Measurements from ENCODE around the gene KPNA3.
"Not testable (repeated sequence)": the region's sequence is repeated elsewhere in the genome, so short reads cannot be mapped to it uniquely, and the experiment has no call there.

KPNA3 gene

DNA sequence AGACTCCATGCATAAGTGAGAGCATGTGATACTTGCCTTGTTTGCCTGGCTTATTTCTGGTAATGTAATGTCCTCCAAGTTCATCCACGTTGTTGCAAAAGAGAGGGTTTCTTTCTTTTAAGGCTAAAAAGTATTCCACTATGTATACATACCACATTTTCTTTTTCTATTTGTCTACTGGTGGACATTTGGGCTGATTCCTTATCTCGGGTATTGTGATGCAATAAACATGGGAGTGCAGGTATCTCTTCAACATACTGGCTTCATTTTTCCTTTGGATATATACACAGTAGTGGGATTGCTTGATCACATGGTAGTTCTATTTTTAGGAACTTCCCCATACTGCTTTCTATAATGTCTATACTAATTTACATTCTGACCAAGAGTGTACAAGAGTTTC, 51.6 kb downstream of the KPNA3 start:
- FAIRE-seq, result no peak

DNA sequence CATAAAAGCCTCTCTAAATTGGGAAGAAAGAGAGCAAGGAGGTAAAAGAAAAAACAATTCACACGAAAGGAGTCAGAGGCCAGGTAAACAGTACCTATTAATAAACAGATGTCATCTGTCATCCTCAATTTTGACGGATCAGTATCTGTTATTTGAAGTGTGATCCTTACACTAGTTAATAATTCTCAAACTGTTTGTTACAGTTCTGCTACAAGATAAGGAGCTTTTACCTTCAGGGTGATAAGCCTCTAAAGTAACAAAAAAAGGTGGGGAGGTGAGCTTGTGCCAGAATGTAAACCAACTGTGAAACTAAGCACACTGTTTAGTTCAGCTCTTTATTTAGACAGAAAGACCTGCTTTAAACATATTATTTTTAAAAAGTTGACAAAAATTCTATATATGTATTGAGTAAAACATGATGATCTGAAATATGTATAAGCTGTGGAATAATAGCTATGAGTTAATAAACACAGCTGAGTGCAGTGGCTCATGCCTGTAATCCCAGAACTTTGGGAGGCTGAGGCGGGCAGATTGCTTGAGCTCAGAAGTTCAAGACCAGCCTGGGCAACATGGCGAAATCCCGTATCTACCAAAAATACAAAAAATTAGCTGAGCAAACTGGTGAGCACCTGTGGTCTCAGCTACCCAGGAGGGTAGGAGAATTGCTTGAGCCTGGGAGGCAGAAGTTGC, 52.8 kb downstream of the KPNA3 start:
- FAIRE-seq, result no peak

GRCh38 chr13:49733181-49733951, 59.1 kb downstream of the KPNA3 start:
- FAIRE-seq, result no peak

GRCh38 chr13:49731766-49732165, 60.7 kb downstream of the KPNA3 start:
- no peak for FAIRE-seq

DNA sequence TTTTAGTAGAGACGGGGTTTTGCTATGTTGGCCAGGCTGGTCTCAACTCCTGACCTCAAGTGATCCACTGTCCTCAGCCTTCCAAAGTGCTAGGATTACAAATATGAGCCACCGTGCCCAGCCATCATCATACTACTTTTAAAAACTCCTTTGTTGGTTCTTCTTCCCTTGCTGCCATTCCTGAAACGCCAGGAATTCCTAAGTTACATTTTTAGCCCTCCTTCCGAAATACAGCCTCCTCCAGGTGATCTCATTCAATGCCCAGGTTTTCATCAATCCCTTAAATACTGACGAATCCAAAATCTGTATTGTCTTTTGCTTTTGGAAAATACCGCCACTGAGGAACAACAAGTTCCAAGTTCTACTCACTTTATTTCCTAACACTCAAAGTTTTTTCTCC, 75.9 kb downstream of the KPNA3 start:
- no peak for FAIRE-seq

- FAIRE-seq, result peak; percentile 37
These were observed 77.7 kb downstream of the KPNA3 start for GRCh38 chr13:49714757-49715156.

GRCh38 chr13:49711218-49711863, 81.1 kb downstream of the KPNA3 start:
- no peak for FAIRE-seq

DNA sequence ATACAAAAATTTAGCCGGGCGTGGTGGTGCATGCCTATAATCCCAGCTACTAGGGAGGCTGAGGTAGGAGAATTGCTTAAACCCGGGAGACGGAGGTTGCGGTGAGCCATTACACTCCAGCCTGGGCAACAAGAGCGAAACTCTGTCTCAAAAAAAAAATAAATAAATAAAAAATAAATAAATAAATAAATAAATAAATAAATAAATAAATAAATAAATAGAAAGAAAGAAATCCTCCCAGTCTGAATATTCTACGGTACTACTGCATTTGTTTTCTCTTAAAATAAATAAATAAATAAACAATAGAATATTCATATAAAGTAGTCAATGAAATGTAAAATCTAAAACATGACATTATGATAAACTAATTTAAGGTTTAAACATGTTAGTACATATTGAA, 88.2 kb downstream of the KPNA3 start:
- FAIRE-seq, result not testable (repeated sequence)

GRCh38 chr13:49701491-49701890, 91.0 kb downstream of the KPNA3 start:
- no peak for FAIRE-seq

- no peak for FAIRE-seq
These were observed 95.0 kb downstream of the KPNA3 start for GRCh38 chr13:49697468-49697867.

- no peak for FAIRE-seq
These were observed 98.0 kb downstream of the KPNA3 start for GRCh38 chr13:49694446-49694845.

DNA sequence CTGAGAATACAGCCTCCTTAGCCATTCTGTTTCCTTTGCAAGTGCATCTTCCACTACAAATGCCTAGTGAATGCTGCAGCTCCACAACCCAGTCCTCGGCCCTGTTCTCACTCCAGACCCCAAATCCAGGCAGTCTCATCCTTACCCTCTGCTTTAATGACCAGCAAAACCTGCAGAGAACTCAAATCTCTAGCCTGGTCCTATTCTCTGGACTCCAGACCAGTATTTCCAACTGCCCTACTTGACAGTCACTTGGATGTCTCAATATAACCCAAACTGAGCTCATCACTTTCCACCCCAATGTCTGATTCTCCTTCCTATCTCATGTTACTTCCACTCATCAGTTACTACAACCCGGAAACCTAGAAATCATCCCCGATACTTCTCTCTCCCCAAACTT, 98.6 kb downstream of the KPNA3 start:
- FAIRE-seq, result no peak

DNA sequence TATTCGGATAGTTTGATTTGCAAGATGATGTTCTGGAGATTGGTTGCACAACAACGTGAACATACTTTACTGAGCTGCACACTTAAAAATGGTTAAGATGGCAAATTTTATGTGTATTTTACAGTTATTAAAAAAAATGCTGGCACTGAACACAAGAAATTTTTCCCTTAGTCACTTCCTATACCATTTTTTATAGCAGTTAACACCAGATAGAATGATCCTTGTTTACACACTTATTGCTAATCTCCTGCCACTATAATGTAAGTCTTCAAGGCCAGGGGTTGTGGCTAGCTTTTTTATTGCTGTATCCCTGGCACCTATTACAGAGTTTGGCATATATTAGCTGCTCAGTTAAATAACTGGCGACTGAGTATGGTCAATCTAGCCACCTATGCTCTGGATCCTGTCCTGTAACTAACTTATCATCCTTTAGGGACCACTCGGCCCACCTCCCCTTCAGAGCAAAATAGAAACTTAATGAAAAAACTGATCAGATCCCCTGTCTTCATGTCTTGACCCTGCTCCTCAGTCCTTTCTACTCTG, 99.2 kb downstream of the KPNA3 start:
- no peak for FAIRE-seq

- FAIRE-seq, result no peak
These were observed 101.3 kb downstream of the KPNA3 start, which contains the start of gene EBPL for GRCh38 chr13:49690995-49691784. Gene EBPL, minus strand, starts transcription at chr13:49691486. Its CDS starts 62 bp downstream, at chr13:49691424.

DNA sequence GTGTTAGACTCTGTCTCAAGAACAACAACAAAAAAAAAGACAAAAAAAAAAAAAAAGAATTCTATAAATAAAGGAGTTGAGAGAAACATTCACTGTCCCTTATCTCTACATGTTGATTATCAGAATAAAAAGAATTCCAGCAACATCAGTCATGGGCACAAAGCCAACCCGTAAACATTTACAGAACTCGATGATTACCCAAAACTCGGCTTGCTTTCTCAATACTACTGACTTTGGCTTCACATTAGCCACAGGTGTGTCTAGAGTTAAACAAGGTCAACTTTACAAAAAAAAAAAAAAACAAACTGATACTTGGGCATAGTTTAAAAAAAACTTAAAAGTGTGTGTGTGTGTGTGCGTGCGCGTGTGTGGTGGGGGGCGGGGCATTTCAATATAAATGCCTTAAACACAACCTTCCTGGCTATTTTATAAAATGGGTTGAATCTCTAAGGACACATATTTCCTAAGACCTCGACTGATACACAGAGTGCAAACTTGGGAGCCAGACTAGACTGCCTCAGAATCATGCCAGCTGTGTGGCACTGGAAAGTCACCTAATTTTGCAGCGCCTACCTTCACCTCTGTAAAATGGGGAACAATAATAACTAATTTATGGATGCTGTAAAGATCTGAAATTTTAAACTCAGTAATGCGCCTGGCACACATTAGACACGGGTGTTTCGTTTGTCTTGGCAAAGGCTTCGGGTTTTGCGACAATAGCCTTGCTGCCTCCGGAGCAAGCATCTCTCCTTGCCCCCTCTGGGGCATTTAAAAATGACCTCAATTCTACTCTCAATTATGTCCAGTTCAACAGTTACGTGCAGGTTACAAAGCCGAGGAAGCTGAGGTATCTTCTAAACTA, 102.1 kb downstream of the KPNA3 start:
- FAIRE-seq, result no peak

DNA sequence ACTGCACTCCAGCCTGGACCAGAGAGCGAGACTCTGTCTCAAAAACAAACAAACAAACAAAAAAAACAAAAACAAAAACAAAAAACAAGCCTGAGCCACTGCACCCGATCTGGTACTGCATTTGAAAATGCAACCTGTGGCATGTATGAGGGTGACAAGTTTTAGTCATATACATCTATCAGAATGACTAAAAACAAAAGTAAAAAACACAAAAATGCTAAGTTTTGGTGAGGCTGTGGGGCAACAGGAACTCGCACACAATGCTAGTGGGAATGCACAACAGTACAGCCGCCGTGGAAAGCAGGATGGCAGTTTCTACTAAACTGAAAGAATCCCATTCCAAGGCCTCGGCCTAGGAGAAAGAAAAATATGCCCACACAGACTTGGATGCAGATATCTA, 109.0 kb downstream of the KPNA3 start:
- no peak for FAIRE-seq

DNA sequence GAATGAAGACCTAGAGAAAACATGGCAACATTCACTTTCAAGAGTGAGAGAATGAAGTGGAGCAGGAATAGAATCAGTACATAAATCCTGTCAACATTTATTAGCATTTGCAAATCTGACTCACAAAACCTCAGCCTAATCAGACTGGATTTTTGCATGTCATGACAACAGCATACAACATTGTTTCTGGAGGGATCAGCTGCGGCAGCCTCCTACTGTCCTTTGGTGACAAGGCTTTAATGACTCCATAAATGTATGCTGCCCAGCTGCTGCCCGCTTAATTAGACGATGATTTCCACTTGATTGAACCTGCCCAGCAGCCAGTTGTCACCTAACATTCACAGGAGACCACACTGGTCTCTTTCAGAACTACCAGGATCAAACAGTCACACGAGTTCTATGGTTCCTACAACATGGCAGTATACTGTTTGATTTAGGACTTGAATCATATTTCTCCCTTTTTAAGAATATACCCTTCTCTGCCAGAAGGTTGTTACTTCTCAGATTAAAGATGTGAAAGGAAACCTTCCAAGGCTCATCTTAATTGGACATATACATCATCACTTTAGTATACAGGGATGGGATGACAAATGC, 110.5 kb downstream of the KPNA3 start:
- FAIRE-seq, result no peak

GRCh38 chr13:49679246-49679645, 113.2 kb downstream of the KPNA3 start:
- no peak for FAIRE-seq

- FAIRE-seq, result no peak
These were observed 114.1 kb downstream of the KPNA3 start for GRCh38 chr13:49678191-49678914.

- FAIRE-seq, result no peak
These were observed 115.7 kb downstream of the KPNA3 start for GRCh38 chr13:49676581-49677298.

Measured in endometrium (tissue), 2 donors.